GM18526 (cell line): ENCODE data around the gene PRDM7.

ENCODE experiments used
- POLR2A ChIP-seq: IDR thresholded peaks from 3 replicates; pipeline ENCODE4 v1.6.1; 2011; ENCODE audit not compliant: insufficient read length; ENCODE audit errors: extremely low read depth

The PRDM7 gene

GRCh38 chr16:90031931-90032673 lies 45.0 kb downstream of the PRDM7 start:
- no peak for TF ChIP-seq POLR2A

- TF ChIP-seq POLR2A = no peak
Observed at GRCh38 chr16:90031186-90031930, 45.8 kb downstream of the PRDM7 start.

- TF ChIP-seq POLR2A = no peak
Observed at GRCh38 chr16:90028985-90029384, 48.1 kb downstream of the PRDM7 start.

GRCh38 chr16:90027611-90028010 lies 49.5 kb downstream of the PRDM7 start:
- TF ChIP-seq POLR2A = no peak

- TF ChIP-seq POLR2A = no peak
Observed at GRCh38 chr16:90026135-90026534, 51.0 kb downstream of the PRDM7 start.

- TF ChIP-seq POLR2A = no peak
Observed at GRCh38 chr16:90023078-90023447, 54.1 kb downstream of the PRDM7 start.

- TF ChIP-seq POLR2A = peak; percentile 62
Observed at GRCh38 chr16:90022209-90023077, 54.7 kb downstream of the PRDM7 start.

- TF ChIP-seq POLR2A = no peak
Observed at GRCh38 chr16:90020838-90021382, 56.2 kb downstream of the PRDM7 start.

- no peak for TF ChIP-seq POLR2A
Observed at GRCh38 chr16:90020260-90020837, 56.8 kb downstream of the PRDM7 start.

- TF ChIP-seq POLR2A = no peak
Observed at GRCh38 chr16:90019543-90020259, 57.4 kb downstream of the PRDM7 start.

GRCh38 chr16:90018652-90019542 lies 58.2 kb downstream of the PRDM7 start, which contains the start of gene DBNDD1:
DBNDD1 (minus strand) TSS chr16:90019456; CDS start chr16:90019341, 115 bp downstream.
- TF ChIP-seq POLR2A = no peak

- no peak for TF ChIP-seq POLR2A
Observed at GRCh38 chr16:90018297-90018651, 58.9 kb downstream of the PRDM7 start.

GRCh38 chr16:90016339-90016950 lies 60.7 kb downstream of the PRDM7 start:
- TF ChIP-seq POLR2A = no peak
